GM18861 (cell line): Measurements from ENCODE around the gene CTSA.
"Not testable (repeated sequence)": the region's sequence is repeated elsewhere in the genome, so short reads cannot be mapped to it uniquely, and the experiment has no call there.

Experiments used
- ATAC-seq: cut with Tn5 transposase; IDR thresholded peaks from one replicate; pipeline ENCODE4 v1.9.1; 2021; ENCODE audit not compliant: unreplicated experiment

Gene CTSA

DNA sequence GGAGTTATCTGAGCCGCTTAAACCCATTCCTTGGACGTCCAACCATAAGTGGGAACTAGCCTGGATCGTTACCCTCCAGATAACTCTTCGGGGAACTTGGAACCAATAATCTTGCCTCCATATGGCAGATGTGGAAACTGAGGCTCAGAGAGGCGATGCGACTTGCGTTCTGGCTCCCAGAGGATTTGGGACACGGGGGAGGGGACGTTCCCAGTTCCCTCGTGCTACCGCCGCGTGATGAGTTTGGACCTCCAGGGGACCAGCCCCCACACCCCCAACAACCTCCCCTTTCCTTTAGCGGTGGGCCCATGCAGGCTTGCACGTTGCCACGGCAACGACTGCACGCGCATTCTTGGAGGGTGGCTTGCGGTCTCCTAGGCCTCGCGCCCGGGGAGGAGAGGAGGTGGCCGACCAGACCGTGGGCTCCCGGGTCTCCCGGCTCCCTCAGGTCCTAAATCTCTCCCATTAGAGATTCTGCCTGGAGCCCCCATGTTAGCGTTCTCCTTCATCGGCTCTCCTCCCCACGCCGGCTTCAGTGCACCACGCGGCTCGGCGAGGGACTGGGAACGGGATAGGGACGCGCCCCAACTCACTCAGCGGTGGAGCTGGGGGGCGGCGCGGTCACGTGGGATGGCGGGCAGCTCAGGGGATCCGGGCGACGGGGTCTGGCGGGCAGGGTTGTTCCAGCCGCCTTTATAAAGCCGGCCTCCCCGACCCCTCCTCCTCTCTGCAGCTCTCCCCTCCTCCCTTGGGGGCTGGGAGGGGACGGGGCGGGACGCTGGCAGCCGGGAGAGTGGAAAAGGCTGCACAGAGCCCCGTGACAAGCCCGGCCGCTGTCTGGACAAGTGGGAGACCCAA lies 20.6 kb downstream of the CTSA start, which contains the start of gene PLTP:
Gene PLTP (minus strand): TSS at position 670 of the 858 bp plus-strand sequence. CDS start 703 bp downstream, outside the sequence.
- no peak for ATAC-seq

DNA sequence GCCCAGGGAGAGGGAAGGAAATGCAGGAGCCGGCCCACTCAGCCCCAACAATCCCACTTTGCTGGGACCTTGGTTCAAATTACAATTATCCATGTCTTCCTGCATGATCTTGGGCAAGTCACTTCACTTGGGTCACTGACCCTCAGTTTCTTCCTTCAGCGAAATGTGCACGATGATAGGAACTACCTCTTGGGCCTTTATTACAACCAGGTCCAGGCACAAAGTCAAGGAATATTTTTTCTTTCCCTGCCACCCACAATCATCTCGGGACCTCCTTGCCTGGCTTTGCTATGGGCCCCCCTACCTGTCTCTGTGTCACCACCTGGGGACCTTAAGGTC lies 21.2 kb downstream of the CTSA start:
- no peak for ATAC-seq

- ATAC-seq, result no peak
These were observed 22.0 kb downstream of the CTSA start for GRCh38 chr20:45913116-45913515.

- no peak for ATAC-seq
These were observed 26.6 kb downstream of the CTSA start for GRCh38 chr20:45917790-45918141.

DNA sequence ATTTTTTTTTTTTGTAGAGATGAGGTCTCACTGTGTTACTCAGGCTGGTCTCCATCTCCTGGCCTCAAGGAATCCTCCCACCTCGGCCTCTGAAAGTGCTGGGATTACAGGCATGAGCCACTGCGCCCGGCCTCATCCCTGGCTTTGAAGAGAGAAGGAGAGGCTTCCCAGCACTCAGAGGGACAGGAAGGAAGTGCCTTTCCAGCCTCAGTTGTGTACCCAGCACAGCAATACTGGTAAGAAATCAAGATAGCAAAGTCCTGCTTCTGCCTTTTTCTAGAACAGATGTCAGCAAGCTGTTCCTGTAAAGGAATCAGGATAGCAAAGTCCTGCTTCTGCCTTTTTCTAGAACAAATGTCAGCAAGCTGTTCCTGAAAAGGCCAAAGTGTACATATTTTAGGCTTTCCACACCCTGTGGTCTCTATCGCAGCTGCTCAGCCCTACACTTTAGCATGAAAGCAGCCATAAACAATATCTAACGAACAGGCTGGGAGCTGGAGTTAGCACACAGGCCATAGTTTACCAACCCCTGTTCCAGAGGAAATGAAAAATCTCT lies 27.1 kb downstream of the CTSA start:
- no peak for ATAC-seq

DNA sequence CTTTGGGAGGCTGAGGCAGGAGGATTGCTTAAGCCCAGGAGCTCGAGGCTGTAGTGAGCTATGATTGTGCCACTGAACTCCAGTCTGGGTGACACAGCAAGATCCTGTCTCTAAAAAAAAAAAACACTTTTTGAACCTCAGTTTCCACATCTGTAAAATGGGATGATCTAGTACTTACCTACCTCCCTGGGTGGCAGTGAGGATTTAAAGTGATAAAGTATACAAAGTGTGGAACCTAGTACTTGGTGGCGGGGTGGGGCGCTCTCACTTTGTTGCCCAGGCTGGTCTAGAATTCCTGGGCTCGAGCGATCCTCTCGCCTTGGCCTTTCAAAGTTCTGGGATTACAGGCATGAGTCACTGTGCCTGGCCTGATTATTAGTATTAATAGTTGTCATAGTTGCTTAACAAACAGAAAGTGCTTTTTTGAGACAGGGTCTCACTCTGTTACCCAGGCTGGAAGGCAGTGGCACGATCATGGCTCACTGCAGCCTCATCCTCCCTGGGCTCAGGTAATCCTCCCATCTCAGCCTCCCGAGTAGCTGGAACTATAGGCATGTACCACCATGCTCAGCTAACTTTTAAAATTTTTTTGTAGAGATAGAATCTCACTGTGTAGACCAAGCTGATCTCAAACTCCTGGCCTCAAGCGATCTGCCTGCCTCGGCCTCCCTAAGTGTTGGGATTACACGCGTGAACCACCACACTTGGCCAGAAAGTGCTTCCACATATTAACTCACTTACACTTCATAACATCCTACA lies 27.8 kb downstream of the CTSA start:
- ATAC-seq, result no peak

DNA sequence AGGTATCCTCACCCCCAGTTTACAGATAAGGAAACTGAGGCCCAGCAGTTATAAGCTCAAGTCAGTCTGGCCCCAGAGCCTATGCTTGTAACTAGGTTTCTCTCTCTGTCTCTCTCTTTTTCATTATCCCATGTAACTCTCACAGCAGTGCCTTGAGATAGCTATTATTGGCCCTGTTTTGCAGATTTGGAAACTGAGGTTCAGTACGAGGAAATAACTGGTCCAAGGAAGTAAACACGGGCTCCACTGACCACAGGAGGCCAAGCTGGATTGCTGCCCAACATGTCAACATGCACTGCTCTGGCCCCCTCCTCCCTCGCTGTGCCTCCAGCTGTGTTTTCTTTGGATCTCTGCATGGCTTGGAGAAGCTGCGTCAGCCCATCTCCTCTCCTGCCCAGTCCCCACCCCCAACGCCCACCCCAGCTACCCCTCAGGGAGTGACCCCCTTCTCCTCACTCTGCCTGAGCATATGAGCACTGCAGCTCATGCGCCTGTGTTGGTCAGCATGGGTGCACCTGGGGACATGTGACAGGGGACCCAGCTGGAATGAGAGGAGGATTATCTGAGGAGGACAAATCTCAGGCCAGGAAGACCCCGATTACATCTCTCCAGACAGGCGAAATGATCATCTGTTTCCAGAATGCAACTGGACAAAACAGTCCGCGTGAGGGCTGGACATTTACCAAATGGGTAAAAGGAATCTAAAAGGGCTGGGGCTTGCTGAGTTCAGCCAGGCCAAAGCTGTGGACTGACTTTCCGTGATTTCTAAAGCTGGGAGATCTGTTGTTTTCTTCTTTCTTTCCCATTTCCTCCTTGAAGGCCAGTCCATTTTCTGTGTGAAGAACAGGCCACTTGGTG lies 28.6 kb downstream of the CTSA start:
- no peak for ATAC-seq

DNA sequence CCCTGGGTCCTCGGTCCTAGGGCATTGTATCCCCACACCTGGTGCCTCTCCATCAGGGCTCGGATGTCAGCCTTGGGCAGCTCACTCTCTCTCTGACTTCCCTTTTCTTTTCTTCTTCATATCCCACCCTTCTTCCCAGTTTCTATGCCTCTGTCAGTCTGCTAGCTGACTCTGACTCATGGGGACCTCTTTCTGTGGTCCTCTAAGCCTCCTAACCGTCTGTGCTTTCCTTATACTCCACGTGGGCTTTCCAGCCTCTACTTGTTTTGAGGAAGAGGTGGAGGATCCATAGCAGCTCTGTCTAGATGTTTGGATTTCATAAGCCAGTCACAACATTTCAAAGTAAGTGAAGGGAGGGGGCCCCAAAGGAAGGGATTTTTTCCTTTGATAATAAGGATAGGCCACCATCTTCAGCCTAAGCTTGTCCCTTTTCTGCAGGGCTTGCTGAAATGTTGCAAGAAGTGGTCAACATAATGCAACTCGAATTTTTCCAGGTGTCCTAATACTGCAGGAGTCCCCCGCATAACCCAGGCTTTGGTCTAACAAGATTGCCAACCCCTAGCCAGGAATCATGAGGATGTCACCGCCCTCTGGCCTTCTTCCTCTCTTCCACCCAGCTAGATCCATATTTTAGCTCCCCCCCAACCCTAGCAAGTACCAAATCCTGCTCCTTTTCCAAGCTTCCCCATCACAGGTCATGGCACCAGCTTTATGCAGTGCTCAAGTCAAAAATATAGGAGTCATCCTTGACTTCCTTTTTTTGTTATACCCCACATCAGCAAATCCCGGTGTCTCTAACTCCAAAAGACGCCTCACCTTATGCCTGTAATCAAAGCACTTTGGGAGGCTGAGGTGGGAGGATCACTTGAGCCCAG lies 29.6 kb downstream of the CTSA start:
- no peak for ATAC-seq

GRCh38 chr20:45921337-45922189 lies 30.4 kb downstream of the CTSA start:
- ATAC-seq, result no peak

DNA sequence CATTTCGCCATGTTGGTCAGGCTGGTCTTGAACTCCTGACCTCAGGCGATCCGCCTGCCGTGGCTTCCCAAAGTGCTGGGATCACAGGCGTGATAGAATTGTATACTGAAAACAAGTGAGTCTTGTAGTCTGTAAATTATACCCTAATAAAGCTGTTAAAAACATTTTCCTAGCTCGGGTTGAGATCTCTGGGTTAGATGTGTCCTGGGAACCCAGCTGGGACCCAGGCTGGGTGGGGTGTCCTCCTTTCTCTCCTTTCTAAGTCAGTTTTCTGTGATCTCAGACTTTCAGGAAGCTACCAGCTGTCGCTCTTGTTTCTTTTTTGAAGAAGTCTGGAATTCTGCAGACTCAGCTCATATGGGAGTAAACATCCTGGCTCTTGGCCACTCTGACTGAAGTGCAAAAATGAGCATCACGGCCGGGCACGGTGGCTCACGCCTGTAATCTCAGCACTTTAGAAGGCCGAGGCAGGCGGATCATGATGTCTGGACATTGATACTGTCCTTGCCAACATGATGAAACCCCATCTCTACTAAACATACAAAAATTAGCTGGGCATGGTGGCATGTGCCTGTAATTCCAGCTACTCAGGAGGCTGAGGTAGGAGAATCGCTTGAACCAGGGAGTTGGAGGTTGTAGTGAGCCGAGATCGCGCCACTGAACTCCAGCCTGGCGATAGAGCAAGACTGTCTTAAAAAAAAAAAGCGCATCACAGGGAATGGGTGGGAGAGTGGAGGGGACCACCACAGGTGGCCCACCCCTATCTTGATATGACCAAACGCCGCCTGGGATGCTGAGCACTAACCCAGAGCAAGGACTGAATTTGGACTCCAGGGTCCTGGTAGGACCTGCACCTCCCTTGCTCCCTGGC lies 33.5 kb downstream of the CTSA start:
- ATAC-seq, result no peak

- no peak for ATAC-seq
These were observed 34.8 kb downstream of the CTSA start for GRCh38 chr20:45925821-45926506.

DNA sequence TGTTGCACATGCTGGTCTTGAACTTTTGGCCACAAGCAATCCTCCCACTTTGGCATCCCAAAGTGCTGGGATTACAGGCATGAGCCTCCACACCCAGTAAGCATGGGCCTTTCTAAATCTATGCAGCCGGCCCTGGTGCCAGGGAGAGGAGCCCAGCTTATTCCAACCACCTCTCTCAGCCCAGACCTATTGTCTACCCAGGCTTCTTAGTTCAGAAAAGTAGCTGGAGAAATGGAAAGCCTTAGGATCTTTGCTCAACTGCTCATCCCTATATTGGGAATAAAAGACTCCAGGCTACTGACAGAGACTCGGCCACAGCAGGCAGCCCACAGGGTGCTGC lies 35.6 kb downstream of the CTSA start:
- no peak for ATAC-seq

GRCh38 chr20:45927071-45927878 lies 36.1 kb downstream of the CTSA start:
- ATAC-seq, result no peak

DNA sequence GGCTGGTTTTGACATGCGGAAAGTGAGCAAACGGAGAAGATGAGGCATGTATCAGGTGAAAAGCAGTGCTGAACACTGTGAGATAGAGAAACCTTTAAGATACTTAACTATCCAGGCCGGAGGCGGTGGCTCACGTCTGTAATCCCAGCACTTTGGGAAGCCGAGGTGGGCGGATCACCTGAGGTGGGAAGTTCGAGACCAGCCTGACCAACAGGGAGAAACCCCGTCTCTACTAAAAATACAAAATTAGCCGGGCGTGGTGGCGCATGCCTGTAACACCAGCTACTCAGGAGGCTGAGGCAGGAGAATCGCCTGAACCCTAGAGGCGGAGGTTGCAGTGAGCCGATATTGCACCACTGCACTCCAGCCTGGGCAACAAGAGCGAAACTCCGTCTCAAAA lies 40.5 kb downstream of the CTSA start:
- ATAC-seq, result not testable (repeated sequence)

DNA sequence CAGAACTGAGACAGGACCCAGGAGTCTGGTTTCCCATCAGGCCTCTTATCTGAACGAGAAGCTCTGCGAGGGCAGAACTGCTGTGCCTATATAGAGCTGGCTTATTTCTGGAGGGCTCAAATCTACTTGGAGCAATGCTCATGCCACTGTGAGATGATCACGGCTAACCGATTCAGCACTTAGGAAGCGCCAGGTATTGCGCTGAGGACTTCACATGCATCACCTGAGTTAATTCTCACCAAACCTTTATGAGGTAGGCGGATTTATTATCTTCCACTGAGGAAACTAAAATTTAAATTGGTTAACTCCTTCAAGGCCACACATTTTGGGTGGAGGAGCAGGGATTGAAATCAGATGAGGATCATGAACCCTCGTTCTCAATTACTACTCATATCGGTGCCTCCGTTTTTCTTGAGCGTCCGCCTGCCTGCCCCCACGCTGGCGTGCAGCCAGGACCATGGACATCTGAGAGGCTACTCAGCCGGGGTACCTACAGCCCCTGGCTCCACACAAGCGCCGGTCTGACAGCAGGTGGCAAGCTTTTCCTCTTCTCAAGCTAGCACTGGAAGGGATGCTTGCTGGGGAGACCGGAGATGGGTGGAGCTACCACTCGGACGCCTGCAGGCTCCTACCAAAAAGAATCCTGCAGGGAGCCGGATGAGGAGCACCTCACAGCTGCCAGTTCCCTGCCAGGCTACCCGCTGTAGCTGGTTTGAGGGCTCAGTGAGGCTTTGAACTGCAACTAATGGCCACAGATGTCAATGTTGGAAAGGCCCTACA lies 42.3 kb downstream of the CTSA start:
- ATAC-seq, result peak; percentile 28

DNA sequence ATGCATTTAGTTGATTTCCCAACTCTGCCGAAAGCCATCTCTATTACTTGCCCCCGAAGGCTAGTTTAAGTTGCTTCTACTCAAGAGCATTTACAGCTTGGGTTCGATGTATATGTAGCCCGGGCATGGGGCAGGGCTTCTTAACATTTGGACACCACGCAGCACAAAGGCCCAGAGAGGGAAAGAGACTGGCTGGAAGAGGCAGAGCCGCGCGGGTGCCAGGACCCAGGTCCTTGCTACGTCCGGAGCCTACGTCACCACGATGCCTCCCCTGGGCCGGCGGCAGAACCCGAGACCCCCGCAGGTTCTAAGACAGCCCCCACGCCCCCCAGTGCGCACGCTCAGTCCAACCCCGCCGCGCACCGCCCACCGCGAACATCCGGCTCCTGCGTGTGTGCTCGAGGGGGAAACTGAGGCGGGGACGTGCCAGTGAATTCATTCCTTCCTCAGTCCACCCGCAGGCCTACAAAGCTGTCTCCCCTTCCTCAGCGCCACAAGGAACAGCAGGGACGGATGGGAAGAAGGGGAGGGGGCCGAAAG lies 43.0 kb downstream of the CTSA start:
- peak; percentile 2 for ATAC-seq
